ENCODE measurements around the gene MYL9. TPM values are rescaled to one million over a fixed set of nuclear protein-coding genes. Genes with fewer than 3 reads are reported as not detected.

Gene MYL9
- total and polyA plus RNA-seq, 2 experiments from 2014 or later, result 29.7 to 100 TPM

DNA sequence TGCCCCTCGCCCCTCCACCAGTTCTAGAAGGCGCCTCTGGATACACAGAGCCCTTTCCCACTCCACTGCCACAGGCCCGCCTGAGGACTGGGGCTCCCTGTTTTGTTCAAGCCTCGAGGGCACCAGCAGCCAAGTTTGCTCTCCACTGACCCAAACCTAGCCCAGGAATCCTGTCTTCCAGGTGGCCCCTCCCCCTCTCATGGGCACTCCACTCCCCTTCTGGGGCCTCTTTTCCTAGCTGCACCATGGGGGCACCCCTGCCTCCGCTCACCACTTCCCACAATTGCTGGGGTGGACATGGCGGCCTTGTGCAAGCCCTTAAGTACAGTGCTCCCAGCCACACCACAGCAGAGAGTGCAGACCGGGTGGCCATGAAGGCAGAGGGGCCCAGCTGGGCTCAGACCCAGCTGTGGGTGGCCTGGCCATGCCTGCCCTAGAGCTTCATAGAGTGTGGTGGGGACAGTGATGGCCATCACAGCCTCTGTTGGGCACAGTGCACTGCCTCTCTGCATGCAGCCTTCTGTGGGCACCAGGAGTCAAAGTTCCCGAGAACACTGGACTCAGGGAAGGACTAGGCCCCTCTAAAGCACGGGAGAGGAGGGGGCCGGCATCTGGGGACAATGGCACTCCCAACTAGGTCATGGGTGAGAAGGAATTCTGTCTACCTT, 1.3 kb downstream of the MYL9 start (continued):
- TF ChIP-seq, protein P1, sequence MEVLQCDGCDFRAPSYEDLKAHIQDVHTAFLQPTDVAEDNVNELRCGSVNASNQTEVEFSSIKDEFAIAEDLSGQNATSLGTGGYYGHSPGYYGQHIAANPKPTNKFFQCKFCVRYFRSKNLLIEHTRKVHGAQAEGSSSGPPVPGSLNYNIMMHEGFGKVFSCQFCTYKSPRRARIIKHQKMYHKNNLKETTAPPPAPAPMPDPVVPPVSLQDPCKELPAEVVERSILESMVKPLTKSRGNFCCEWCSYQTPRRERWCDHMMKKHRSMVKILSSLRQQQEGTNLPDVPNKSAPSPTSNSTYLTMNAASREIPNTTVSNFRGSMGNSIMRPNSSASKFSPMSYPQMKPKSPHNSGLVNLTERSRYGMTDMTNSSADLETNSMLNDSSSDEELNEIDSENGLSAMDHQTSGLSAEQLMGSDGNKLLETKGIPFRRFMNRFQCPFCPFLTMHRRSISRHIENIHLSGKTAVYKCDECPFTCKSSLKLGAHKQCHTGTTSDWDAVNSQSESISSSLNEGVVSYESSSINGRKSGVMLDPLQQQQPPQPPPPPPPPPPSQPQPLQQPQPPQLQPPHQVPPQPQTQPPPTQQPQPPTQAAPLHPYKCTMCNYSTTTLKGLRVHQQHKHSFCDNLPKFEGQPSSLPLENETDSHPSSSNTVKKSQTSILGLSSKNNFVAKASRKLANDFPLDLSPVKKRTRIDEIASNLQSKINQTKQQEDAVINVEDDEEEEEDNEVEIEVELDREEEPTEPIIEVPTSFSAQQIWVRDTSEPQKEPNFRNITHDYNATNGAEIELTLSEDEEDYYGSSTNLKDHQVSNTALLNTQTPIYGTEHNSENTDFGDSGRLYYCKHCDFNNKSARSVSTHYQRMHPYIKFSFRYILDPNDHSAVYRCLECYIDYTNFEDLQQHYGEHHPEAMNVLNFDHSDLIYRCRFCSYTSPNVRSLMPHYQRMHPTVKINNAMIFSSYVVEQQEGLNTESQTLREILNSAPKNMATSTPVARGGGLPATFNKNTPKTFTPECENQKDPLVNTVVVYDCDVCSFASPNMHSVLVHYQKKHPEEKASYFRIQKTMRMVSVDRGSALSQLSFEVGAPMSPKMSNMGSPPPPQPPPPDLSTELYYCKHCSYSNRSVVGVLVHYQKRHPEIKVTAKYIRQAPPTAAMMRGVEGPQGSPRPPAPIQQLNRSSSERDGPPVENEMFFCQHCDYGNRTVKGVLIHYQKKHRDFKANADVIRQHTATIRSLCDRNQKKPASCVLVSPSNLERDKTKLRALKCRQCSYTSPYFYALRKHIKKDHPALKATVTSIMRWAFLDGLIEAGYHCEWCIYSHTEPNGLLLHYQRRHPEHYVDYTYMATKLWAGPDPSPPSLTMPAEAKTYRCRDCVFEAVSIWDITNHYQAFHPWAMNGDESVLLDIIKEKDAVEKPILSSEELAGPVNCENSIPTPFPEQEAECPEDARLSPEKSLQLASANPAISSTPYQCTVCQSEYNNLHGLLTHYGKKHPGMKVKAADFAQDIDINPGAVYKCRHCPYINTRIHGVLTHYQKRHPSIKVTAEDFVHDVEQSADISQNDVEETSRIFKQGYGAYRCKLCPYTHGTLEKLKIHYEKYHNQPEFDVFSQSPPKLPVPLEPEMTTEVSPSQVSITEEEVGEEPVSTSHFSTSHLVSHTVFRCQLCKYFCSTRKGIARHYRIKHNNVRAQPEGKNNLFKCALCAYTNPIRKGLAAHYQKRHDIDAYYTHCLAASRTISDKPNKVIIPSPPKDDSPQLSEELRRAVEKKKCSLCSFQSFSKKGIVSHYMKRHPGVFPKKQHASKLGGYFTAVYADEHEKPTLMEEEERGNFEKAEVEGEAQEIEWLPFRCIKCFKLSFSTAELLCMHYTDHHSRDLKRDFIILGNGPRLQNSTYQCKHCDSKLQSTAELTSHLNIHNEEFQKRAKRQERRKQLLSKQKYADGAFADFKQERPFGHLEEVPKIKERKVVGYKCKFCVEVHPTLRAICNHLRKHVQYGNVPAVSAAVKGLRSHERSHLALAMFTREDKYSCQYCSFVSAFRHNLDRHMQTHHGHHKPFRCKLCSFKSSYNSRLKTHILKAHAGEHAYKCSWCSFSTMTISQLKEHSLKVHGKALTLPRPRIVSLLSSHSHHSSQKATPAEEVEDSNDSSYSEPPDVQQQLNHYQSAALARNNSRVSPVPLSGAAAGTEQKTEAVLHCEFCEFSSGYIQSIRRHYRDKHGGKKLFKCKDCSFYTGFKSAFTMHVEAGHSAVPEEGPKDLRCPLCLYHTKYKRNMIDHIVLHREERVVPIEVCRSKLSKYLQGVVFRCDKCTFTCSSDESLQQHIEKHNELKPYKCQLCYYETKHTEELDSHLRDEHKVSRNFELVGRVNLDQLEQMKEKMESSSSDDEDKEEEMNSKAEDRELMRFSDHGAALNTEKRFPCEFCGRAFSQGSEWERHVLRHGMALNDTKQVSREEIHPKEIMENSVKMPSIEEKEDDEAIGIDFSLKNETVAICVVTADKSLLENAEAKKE (CRISPR knock-in tag; IDR thresholded peaks at IDR 0.05), result no peak
- TF ChIP-seq JUNB (IDR thresholded peaks at IDR 0.05; ENCODE audit: unreplicated experiment) (no peak), EZH2 (IDR thresholded peaks at IDR 0.05; ENCODE audit: low read depth, unreplicated experiment) (no peak)
- TF ChIP-seq, protein P2, sequence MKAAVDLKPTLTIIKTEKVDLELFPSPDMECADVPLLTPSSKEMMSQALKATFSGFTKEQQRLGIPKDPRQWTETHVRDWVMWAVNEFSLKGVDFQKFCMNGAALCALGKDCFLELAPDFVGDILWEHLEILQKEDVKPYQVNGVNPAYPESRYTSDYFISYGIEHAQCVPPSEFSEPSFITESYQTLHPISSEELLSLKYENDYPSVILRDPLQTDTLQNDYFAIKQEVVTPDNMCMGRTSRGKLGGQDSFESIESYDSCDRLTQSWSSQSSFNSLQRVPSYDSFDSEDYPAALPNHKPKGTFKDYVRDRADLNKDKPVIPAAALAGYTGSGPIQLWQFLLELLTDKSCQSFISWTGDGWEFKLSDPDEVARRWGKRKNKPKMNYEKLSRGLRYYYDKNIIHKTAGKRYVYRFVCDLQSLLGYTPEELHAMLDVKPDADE (IDR thresholded peaks at IDR 0.05), result no peak

- Histone ChIP-seq H3K79me2 (replicated peaks; ENCODE audit: insufficient read depth) (peaks cover 18% of the 10 kb centered on the region), H3F3A (replicated peaks; ENCODE audit: low read depth) (peaks cover 19% of the 10 kb centered on the region; the same call in 1 of the 2 replicates), H3K4me3 (no peak overlapping the region; the same call in 1 of the 2 replicates), H3K27me3 (ENCODE audit: insufficient read depth) (no peaks in the 10 kb centered on the region), H4K20me1 (replicated peaks; ENCODE audit: insufficient read depth) (peaks cover 4% of the 10 kb centered on the region; the same call in 1 of the 2 replicates), H3K4me2 (peak overlapping the region; percentile 95; the same call in 1 of the 2 replicates), H3K36me3 (ENCODE audit: insufficient read depth) (no peaks in the 10 kb centered on the region), H3K4me1 (ENCODE audit: insufficient read depth) (peaks cover 16% of the 10 kb centered on the region), H2AFZ (no peak overlapping the region), H3K27ac (ENCODE audit: low read depth) (peak overlapping the region; percentile 26; the same call in 1 of the 2 replicates), H3K9me2 (ENCODE audit: insufficient read depth) (no peaks in the 10 kb centered on the region)
- H3K9me3 Mint-ChIP-seq, result no peaks in the 10 kb centered on the region
- H3K4me1 Mint-ChIP-seq, result peaks cover 38% of the 10 kb centered on the region
- H3K36me3 Mint-ChIP-seq (ENCODE audit: low read depth), result peaks cover 25% of the 10 kb centered on the region
- no peak for ATAC-seq
- no peak for DNase-seq (ENCODE audit: low spot score)
- H3K4me3 Mint-ChIP-seq, result peak overlapping the region; percentile 15; the same call in 1 of the 3 replicates
- H3K27me3 Mint-ChIP-seq (ENCODE audit: insufficient read depth, low read depth, poor library complexity), result peaks cover 11% of the 10 kb centered on the region
- peak overlapping the region; percentile 22; the same call in 1 of the 2 replicates for H3K27ac Mint-ChIP-seq
- TF ChIP-seq, protein P2 (IDR thresholded peaks at IDR 0.05), result no peak
- TF ChIP-seq POLR2AphosphoS5 (IDR thresholded peaks at IDR 0.05; ENCODE audit: low read depth) (no peak), STAT1 (IDR thresholded peaks at IDR 0.05; ENCODE audit: unreplicated experiment) (no peak)
- TF ChIP-seq, protein P3, sequence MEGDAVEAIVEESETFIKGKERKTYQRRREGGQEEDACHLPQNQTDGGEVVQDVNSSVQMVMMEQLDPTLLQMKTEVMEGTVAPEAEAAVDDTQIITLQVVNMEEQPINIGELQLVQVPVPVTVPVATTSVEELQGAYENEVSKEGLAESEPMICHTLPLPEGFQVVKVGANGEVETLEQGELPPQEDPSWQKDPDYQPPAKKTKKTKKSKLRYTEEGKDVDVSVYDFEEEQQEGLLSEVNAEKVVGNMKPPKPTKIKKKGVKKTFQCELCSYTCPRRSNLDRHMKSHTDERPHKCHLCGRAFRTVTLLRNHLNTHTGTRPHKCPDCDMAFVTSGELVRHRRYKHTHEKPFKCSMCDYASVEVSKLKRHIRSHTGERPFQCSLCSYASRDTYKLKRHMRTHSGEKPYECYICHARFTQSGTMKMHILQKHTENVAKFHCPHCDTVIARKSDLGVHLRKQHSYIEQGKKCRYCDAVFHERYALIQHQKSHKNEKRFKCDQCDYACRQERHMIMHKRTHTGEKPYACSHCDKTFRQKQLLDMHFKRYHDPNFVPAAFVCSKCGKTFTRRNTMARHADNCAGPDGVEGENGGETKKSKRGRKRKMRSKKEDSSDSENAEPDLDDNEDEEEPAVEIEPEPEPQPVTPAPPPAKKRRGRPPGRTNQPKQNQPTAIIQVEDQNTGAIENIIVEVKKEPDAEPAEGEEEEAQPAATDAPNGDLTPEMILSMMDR (conservative IDR thresholded peaks at IDR 0.05; ENCODE audit: low read depth in 2 of 2), result no peak
Observed at GRCh38 chr20:36543184-36544133, 2.1 kb downstream of the MYL9 start.

All from GM23338 (cell line).